Caco-2 (cell line): Measurements from ENCODE around the gene IRF9. TPM values are rescaled to one million over a fixed set of nuclear protein-coding genes. Genes with fewer than 3 reads are reported as not detected.
A peak's percentile ranks its signal among the peaks of the same experiment; 100 is the strongest.

ENCODE experiments used
- BruUV-seq: library from RNA; stranded (reverse); fragments of 400-500 nt; replicated peaks from 2 replicates; lab custom pipeline; 2021; lab: Mats Ljungman, UMichigan
- CTCF ChIA-PET: fragments of 300-600 bp; sonication (Branson Sonifier 250); formaldehyde crosslinking; loops from one replicate; lab custom pipeline; 2022; ENCODE audit warnings: antibody characterized with exemption; lab: Charles Lee
- POLR2A ChIA-PET: fragments of 300-600 bp; sonication (Branson Sonifier 250); formaldehyde crosslinking; loops from one replicate; lab custom pipeline; 2022; ENCODE audit warnings: antibody characterized with exemption; lab: Charles Lee
- DNase-seq, 2 experiments: peaks; one replicate each; pipeline versions ENCODE4 v3.0.0 to v3.0.0-alpha.2; 2020 to 2022
- H3K27me3 ChIP-seq: replicated peaks from 2 replicates; pipeline ENCODE4 v1.6.0; 2011; ENCODE audit warnings: low read length; ENCODE audit not compliant: control insufficient read depth, insufficient read depth
- H3K36me3 ChIP-seq: 2 replicates; pipeline ENCODE4 v1.5.1; 2011; ENCODE audit warnings: low read length; ENCODE audit not compliant: control insufficient read depth, insufficient read depth
- H3K4me1 ChIP-seq: fragments of 250-450 bp; sonication (Bioruptor Pico); 2 replicates; pipeline ENCODE4 v1.5.1; 2020; ENCODE audit warnings: mild to moderate bottlenecking
- H3K4me3 ChIP-seq: 2 replicates; pipeline ENCODE4 v1.5.1; 2011; ENCODE audit warnings: low read depth, mild to moderate bottlenecking, control low read depth, low read length
- H3K9me3 ChIP-seq: fragments of 250-450 bp; sonication (Bioruptor Pico); 2 replicates; pipeline ENCODE4 v1.5.1; 2020; ENCODE audit warnings: mild to moderate bottlenecking, moderate library complexity
- H3K27ac Mint-ChIP-seq: one replicate; pipeline ENCODE4 v1.8.0; 2022; ENCODE audit warnings: mixed read lengths; ENCODE audit not compliant: unreplicated experiment
- H3K27me3 Mint-ChIP-seq: one replicate; pipeline ENCODE4 v1.8.0; 2022; ENCODE audit warnings: mixed read lengths; ENCODE audit not compliant: insufficient read depth, unreplicated experiment
- H3K36me3 Mint-ChIP-seq: one replicate; pipeline ENCODE4 v1.8.0; 2022; ENCODE audit warnings: mild to moderate bottlenecking, mixed read lengths; ENCODE audit not compliant: insufficient read depth, unreplicated experiment
- H3K4me1 Mint-ChIP-seq: one replicate; pipeline ENCODE4 v1.8.0; 2022; ENCODE audit warnings: low read depth, mixed read lengths; ENCODE audit not compliant: unreplicated experiment
- H3K4me3 Mint-ChIP-seq: one replicate; pipeline ENCODE4 v1.8.0; 2022; ENCODE audit warnings: mild to moderate bottlenecking, moderate library complexity, mixed read lengths; ENCODE audit not compliant: unreplicated experiment
- H3K9me3 Mint-ChIP-seq: one replicate; pipeline ENCODE4 v1.8.0; 2022; ENCODE audit warnings: mixed read lengths; ENCODE audit not compliant: unreplicated experiment
- CTCF ChIP-seq, 2 experiments: fragments of 200-600 bp in 1 of 2; IDR thresholded peaks; 1 replicate in 1 of 2; 2 replicates in 1 of 2; pipeline versions ENCODE4 v1.5.1 to v1.8.0; 2011 to 2022; ENCODE audit warnings: antibody characterized with exemption in 1 of 2, control low read depth in 1 of 2, inconsistent platforms in 1 of 2, low read depth in 1 of 2, low read length in 1 of 2, mild to moderate bottlenecking in 1 of 2, moderate library complexity in 1 of 2; ENCODE audit not compliant: insufficient read depth in 1 of 2, severe bottlenecking in 1 of 2, unreplicated experiment in 1 of 2
- intact Hi-C: fragments of 100-400 bp; cut with micrococcal nuclease; formaldehyde crosslinking; loops from one replicate; pipeline ENCODE4 v1.10.0; 2022; ENCODE audit not compliant: unreplicated experiment
- microRNA-seq: library from miRNA; unstranded; fragments of <30 nt; microRNA quantifications from one replicate; pipeline ENCODE4 v1.2.0, GENCODE V29; 2022
- total RNA-seq: library from RNA; stranded (reverse); gene quantifications from 2 replicates; pipeline ENCODE4 v1.2.3, GENCODE V29; 2022

IRF9 gene
- total RNA-seq, 1 experiment from 2014 or later = 55.4 TPM

DNA sequence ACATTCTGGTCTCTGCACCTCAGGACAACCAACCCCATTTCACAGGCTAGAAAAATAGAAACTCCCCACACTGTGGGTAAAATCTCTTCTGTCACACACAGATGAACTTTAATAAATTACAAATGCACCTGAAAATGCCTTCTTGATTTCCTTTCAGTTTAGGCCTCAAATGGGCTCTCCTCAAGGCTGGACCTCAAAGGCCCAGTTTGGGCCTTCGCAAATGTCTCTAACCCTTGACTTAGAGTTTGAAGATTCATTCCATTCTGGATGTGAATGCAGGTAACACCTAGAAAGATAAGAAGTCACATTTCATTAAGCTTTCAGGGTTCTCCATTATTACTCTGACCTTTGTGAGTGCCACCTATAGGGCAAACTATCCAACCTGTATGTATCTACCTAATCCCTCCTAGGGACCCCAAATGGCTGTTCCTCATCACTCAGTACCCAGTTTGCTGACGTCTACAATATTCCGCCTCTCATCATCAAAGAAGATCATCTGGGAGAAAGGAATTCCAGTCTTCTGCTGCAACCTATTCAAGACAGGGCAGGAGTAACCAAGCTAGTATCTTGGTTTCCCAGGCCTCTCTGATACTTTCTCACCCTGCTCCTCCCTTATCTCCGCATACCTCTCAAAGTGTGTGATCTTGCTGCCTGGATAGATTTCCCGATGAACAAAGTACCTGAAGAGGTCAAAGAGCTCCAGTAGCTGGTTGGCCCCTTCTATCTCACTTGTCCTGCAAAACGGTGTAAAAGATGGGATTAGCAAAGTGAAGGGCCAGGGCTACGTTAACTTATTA, 53.0 kb downstream of the IRF9 start:
- Mint-ChIP-seq H3K9me3 (no peaks in the 10 kb centered on the region), H3K4me1 (peaks cover 13% of the 10 kb centered on the region), H3K27ac (peak overlapping the region; percentile 97), H3K4me3 (peak overlapping the region; percentile 91), H3K27me3 (no peaks in the 10 kb centered on the region), H3K36me3 (peaks cover 59% of the 10 kb centered on the region)
- POLR2A ChIA-PET = interaction anchor here (0.6 to 3.0 kb wide), 11 partner anchors 17 to 230 kb away, joined by 3 to 28 read pairs (median 5); partner anchors contain the start of genes CIDEB, DCAF11, EMC9 and PSME2
- BruUV-seq = TSS peak; percentile 88
- intact Hi-C loops = loop anchor here (1.0 to 2.0 kb wide), 2 partner anchors 19 to 73 kb away; partner anchors contain the start of genes EMC9 and TM9SF1
- H3K36me3 ChIP-seq = peaks cover 1% of the 10 kb centered on the region
- peak overlapping the region; percentile 88 for H3K4me3 ChIP-seq
- no peak for TF ChIP-seq CTCF (IDR thresholded peaks at IDR 0.05; ENCODE audit: insufficient read depth in 1 of 2, low read depth in 1 of 2, low read length in 1 of 2, severe bottlenecking in 1 of 2, unreplicated experiment in 1 of 2)
- no peaks in the 10 kb centered on the region for H3K27me3 ChIP-seq
- H3K9me3 ChIP-seq = no peaks in the 10 kb centered on the region
- DNase-seq = no peak
- H3K4me1 ChIP-seq = peaks cover 12% of the 10 kb centered on the region
- CTCF ChIA-PET = interaction anchor here (0.7 to 1.6 kb wide), 8 partner anchors 24 to 94 kb away, joined by 3 to 10 read pairs (median 4); partner anchors contain the start of genes CIDEB, IRF9 and TINF2

- H3K4me3 ChIP-seq = peak within 1 kb of the TSS; percentile 70
- H3K27ac Mint-ChIP-seq = peak within 1 kb of the TSS; percentile 88
- peak within 1 kb of the TSS; percentile 87 for H3K4me3 Mint-ChIP-seq
- no peaks in the 10 kb centered on the region for H3K9me3 ChIP-seq
- DNase-seq = peak; percentile 82 to 85
- ChIA-PET CTCF (interaction anchor here (0.8 to 1.4 kb wide), 6 partner anchors 20 to 116 kb away, joined by 3 to 9 read pairs (median 4); partner anchors contain the start of genes IRF9, TINF2 and TM9SF1), POLR2A (interaction anchor here (0.8 to 1.0 kb wide), 2 partner anchors 20 to 27 kb away, joined by 7 to 16 read pairs; partner anchors contain the start of genes TINF2 and TM9SF1)
- H3K36me3 ChIP-seq = no peaks in the 10 kb centered on the region; the same call in none of the 2 replicates
- H3K27me3 ChIP-seq = no peaks in the 10 kb centered on the region
- TSS peak; percentile 6 for BruUV-seq
- intact Hi-C loops = loop anchor here (1.0 kb wide), 3 partner anchors 17 to 82 kb away; partner anchors contain the start of genes GMPR2, NEDD8 and TINF2
- peaks cover 12% of the 10 kb centered on the region for H3K4me1 ChIP-seq
- no peaks in the 10 kb centered on the region for H3K27me3 Mint-ChIP-seq
- peaks cover 13% of the 10 kb centered on the region for H3K4me1 Mint-ChIP-seq
- H3K36me3 Mint-ChIP-seq = peaks cover 56% of the 10 kb centered on the region
- TF ChIP-seq CTCF (IDR thresholded peaks at IDR 0.05; ENCODE audit: insufficient read depth in 1 of 2, low read depth in 1 of 2, low read length in 1 of 2, severe bottlenecking in 1 of 2, unreplicated experiment in 1 of 2) = peak; percentile 13 to 75
- no peaks in the 10 kb centered on the region for H3K9me3 Mint-ChIP-seq
Measured at GRCh38 chr14:24215495-24216344, 54.7 kb downstream of the IRF9 start, which contains the start of gene MDP1. Gene MDP1 (minus strand): TSS chr14:24216066. CDS start chr14:24215955, 111 bp downstream.

Small RNA genes lying within 50 kb of the gene (microRNA-seq; reads per million reads assigned to microRNA genes)
- not detected for gene MIR7703

Other genes starting within 250 kb of the IRF9 start
- 8.0 and 8.6 TPM in 2 replicates for gene DHRS4, start 207.5 kb upstream of the IRF9 start, total RNA-seq
- 7.2 and 7.8 TPM in 2 replicates for gene DHRS4L2, start 172.3 kb upstream of the IRF9 start, total RNA-seq
- gene CARMIL3, start 109.3 kb upstream of the IRF9 start, total RNA-seq = 0.88 and 1.00 TPM in 2 replicates
- gene CPNE6, start 89.7 kb upstream of the IRF9 start, total RNA-seq = not detected in 2 replicates
- 132 and 146 TPM in 2 replicates for gene PCK2, start 67.0 kb upstream of the IRF9 start, total RNA-seq
- 58.1 and 65.9 TPM in 2 replicates for gene DCAF11, start 46.5 kb upstream of the IRF9 start, total RNA-seq
- gene NRL, start 46.3 kb upstream of the IRF9 start, total RNA-seq = 2.1 and 2.3 TPM in 2 replicates
- 0.39 and 0.44 TPM in 2 replicates for gene FITM1, start 30.6 kb upstream of the IRF9 start, total RNA-seq
- gene PSME1, start 25.1 kb upstream of the IRF9 start, total RNA-seq = 130 and 141 TPM in 2 replicates
- 31.1 and 32.4 TPM in 2 replicates for gene EMC9, start 19.7 kb upstream of the IRF9 start, total RNA-seq
- gene PSME2, start 14.7 kb upstream of the IRF9 start, total RNA-seq = 142 and 145 TPM in 2 replicates
- gene RNF31, start 13.8 kb upstream of the IRF9 start, total RNA-seq = 72.2 and 77.6 TPM in 2 replicates
- 8.4 and 10.6 TPM in 2 replicates for gene REC8, start 10.8 kb downstream of the IRF9 start, total RNA-seq
- 85.4 and 95.8 TPM in 2 replicates for gene IPO4, start 27.6 kb downstream of the IRF9 start, total RNA-seq
- 41.9 and 47.1 TPM in 2 replicates for gene TM9SF1, start 34.2 kb downstream of the IRF9 start, total RNA-seq
- gene TSSK4, start 44.4 kb downstream of the IRF9 start, total RNA-seq = not detected in 2 replicates
- 57.7 and 58.7 TPM in 2 replicates for gene CHMP4A, start 52.2 kb downstream of the IRF9 start, total RNA-seq
- 19.6 and 20.5 TPM in 2 replicates for gene MDP1, start 54.8 kb downstream of the IRF9 start, total RNA-seq
- gene NEDD8, start 71.1 kb downstream of the IRF9 start, total RNA-seq = 210 and 218 TPM in 2 replicates
- 76.9 and 80.1 TPM in 2 replicates for gene GMPR2, start 71.7 kb downstream of the IRF9 start, total RNA-seq
- 33.4 and 34.4 TPM in 2 replicates for gene TINF2, start 81.4 kb downstream of the IRF9 start, total RNA-seq
- 5.9 and 6.1 TPM in 2 replicates for gene TGM1, start 101.9 kb downstream of the IRF9 start, total RNA-seq
- 27.1 and 30.4 TPM in 2 replicates for gene RABGGTA, start 110.3 kb downstream of the IRF9 start, total RNA-seq
- 15.6 and 18.1 TPM in 2 replicates for gene DHRS1, start 138.5 kb downstream of the IRF9 start, total RNA-seq
- 35.1 and 38.3 TPM in 2 replicates for gene NOP9, start 138.6 kb downstream of the IRF9 start, total RNA-seq
- gene CIDEB, start 146.7 kb downstream of the IRF9 start, total RNA-seq = 3.5 and 7.2 TPM in 2 replicates
- 10.3 and 12.3 TPM in 2 replicates for gene LTB4R2, start 148.9 kb downstream of the IRF9 start, total RNA-seq
- 7.3 and 7.8 TPM in 2 replicates for gene LTB4R, start 150.2 kb downstream of the IRF9 start, total RNA-seq
- gene ADCY4, start 173.8 kb downstream of the IRF9 start, total RNA-seq = 0.57 and 0.60 TPM in 2 replicates
- gene RIPK3, start 178.7 kb downstream of the IRF9 start, total RNA-seq = 1.5 TPM in 2 replicates
- gene NFATC4, start 206.9 kb downstream of the IRF9 start, total RNA-seq = 0.84 and 0.88 TPM in 2 replicates
- 5.9 and 6.1 TPM in 2 replicates for gene NYNRIN, start 237.7 kb downstream of the IRF9 start, total RNA-seq